Calu3 (cell line): ENCODE measurements around the gene FAM43A. TPM values are rescaled to one million over a fixed set of nuclear protein-coding genes. Genes with fewer than 3 reads are reported as not detected.

Source experiments
- BruUV-seq: library from RNA; stranded (reverse); fragments of 400-500 nt; replicated peaks from 2 replicates; lab custom pipeline; 2021; lab: Mats Ljungman, UMichigan
- CTCF ChIA-PET: fragments of 300-600 bp; sonication (Branson Sonifier 250); formaldehyde crosslinking; loops from one replicate; lab custom pipeline; 2022; ENCODE audit warnings: antibody characterized with exemption; lab: Charles Lee
- DNase-seq: peaks from one replicate; pipeline ENCODE4 v3.0.0; 2022
- H3K27ac Mint-ChIP-seq: one replicate; pipeline ENCODE4 v1.8.0; 2022; ENCODE audit warnings: mixed read lengths; ENCODE audit not compliant: unreplicated experiment
- H3K27me3 Mint-ChIP-seq: one replicate; pipeline ENCODE4 v1.8.0; 2022; ENCODE audit warnings: mixed read lengths; ENCODE audit not compliant: unreplicated experiment
- H3K36me3 Mint-ChIP-seq: one replicate; pipeline ENCODE4 v1.8.0; 2022; ENCODE audit warnings: mild to moderate bottlenecking, moderate library complexity, mixed read lengths; ENCODE audit not compliant: insufficient read depth, unreplicated experiment
- H3K4me1 Mint-ChIP-seq: one replicate; pipeline ENCODE4 v1.8.0; 2022; ENCODE audit warnings: mild to moderate bottlenecking, low read depth, mixed read lengths; ENCODE audit not compliant: unreplicated experiment
- H3K4me3 Mint-ChIP-seq: one replicate; pipeline ENCODE4 v1.8.0; 2022; ENCODE audit warnings: mild to moderate bottlenecking, low read depth, moderate library complexity, mixed read lengths; ENCODE audit not compliant: unreplicated experiment
- H3K9me3 Mint-ChIP-seq: one replicate; pipeline ENCODE4 v1.8.0; 2022; ENCODE audit warnings: low read depth, mixed read lengths; ENCODE audit not compliant: unreplicated experiment
- CTCF ChIP-seq: fragments of 200-600 bp; IDR thresholded peaks from one replicate; pipeline ENCODE4 v1.8.0; 2022; ENCODE audit warnings: antibody characterized with exemption; ENCODE audit not compliant: unreplicated experiment
- intact Hi-C: fragments of 100-400 bp; cut with micrococcal nuclease; formaldehyde crosslinking; loops from one replicate; pipeline ENCODE4 v1.10.0; 2022; ENCODE audit not compliant: unreplicated experiment
- total RNA-seq: library from RNA; stranded (reverse); gene quantifications from 2 replicates; pipeline ENCODE4 v1.2.3, GENCODE V29; 2022

The FAM43A gene
- total RNA-seq, 1 experiment from 2014 or later: 1.8 TPM

GRCh38 chr3:194686414-194686815 is 732 bp downstream of the FAM43A start:
- peak overlapping the region; percentile 90 for H3K4me3 Mint-ChIP-seq
- BruUV-seq: no TSS peak
- H3K36me3 Mint-ChIP-seq: peaks cover 31% of the 10 kb centered on the region
- TF ChIP-seq CTCF: no peak
- intact Hi-C loops: loop anchor here (10.0 kb wide), 3 partner anchors 78 to 828 kb away; no protein-coding TSS in a partner anchor
- peaks cover 43% of the 10 kb centered on the region for H3K27me3 Mint-ChIP-seq
- no peak overlapping the region for H3K27ac Mint-ChIP-seq
- DNase-seq: peak; percentile 40
- no peaks in the 10 kb centered on the region for H3K9me3 Mint-ChIP-seq
- H3K4me1 Mint-ChIP-seq: peaks cover 29% of the 10 kb centered on the region
- CTCF ChIA-PET: interaction anchor here (0.5 to 3.2 kb wide), 5 partner anchors 14 to 257 kb away, joined by 3 to 27 read pairs (median 9); partner anchors contain the start of gene LSG1

GRCh38 chr3:194686816-194687637 is 1.3 kb downstream of the FAM43A start:
- no peak for TF ChIP-seq CTCF

GRCh38 chr3:194687638-194688199 is 2.0 kb downstream of the FAM43A start:
- peaks cover 45% of the 10 kb centered on the region for H3K27me3 Mint-ChIP-seq
- peak overlapping the region; percentile 90 for H3K4me3 Mint-ChIP-seq
- peak; percentile 83 for DNase-seq
- peaks cover 30% of the 10 kb centered on the region for H3K36me3 Mint-ChIP-seq
- peak; percentile 56 for TF ChIP-seq CTCF
- BruUV-seq: no TSS peak
- H3K4me1 Mint-ChIP-seq: peaks cover 20% of the 10 kb centered on the region
- CTCF ChIA-PET: interaction anchor here (0.7 to 3.2 kb wide), 10 partner anchors 16 to 432 kb away, joined by 3 to 27 read pairs (median 3); partner anchors contain the start of gene LSG1
- no peaks in the 10 kb centered on the region for H3K9me3 Mint-ChIP-seq
- intact Hi-C loops: loop anchor here (10.0 kb wide), 3 partner anchors 77 to 827 kb away; no protein-coding TSS in a partner anchor
- no peak overlapping the region for H3K27ac Mint-ChIP-seq

More at GRCh38 chr3:194686816-194687637, 1.3 kb downstream of the FAM43A start:
- intact Hi-C loops: loop anchor here (10.0 kb wide), 3 partner anchors 78 to 828 kb away; no protein-coding TSS in a partner anchor
- Mint-ChIP-seq H3K36me3 (peaks cover 31% of the 10 kb centered on the region), H3K4me1 (peaks cover 27% of the 10 kb centered on the region), H3K27me3 (peaks cover 45% of the 10 kb centered on the region), H3K9me3 (no peaks in the 10 kb centered on the region), H3K27ac (no peak overlapping the region), H3K4me3 (peak overlapping the region; percentile 90)
- CTCF ChIA-PET: interaction anchor here (0.5 to 3.2 kb wide), 10 partner anchors 15 to 432 kb away, joined by 3 to 27 read pairs (median 3); partner anchors contain the start of gene LSG1
- DNase-seq: peak; percentile 19
- BruUV-seq: TSS peak; percentile 69

- Mint-ChIP-seq H3K36me3 (peaks cover 24% of the 10 kb centered on the region), H3K27ac (no peak overlapping the region), H3K4me3 (peak overlapping the region; percentile 90), H3K27me3 (peaks cover 45% of the 10 kb centered on the region), H3K9me3 (no peaks in the 10 kb centered on the region), H3K4me1 (peaks cover 14% of the 10 kb centered on the region)
- BruUV-seq: no TSS peak
- no peak for DNase-seq
- intact Hi-C loops: loop anchor here (10.0 kb wide), 3 partner anchors 77 to 827 kb away; no protein-coding TSS in a partner anchor
- TF ChIP-seq CTCF: no peak
- CTCF ChIA-PET: interaction anchor here (0.7 to 3.2 kb wide), 10 partner anchors 16 to 431 kb away, joined by 3 to 27 read pairs (median 3); partner anchors contain the start of gene LSG1
Measured at GRCh38 chr3:194688200-194688740, 2.6 kb downstream of the FAM43A start.
